CD4-positive, alpha-beta memory T cell (primary cell): ENCODE data around the gene ZG16. TPM values are rescaled to one million over a fixed set of nuclear protein-coding genes. Genes with fewer than 3 reads are reported as not detected.

Source experiments
- CTCF ChIA-PET: fragments of 350-600 bp; sonication (Branson Sonifier 250); formaldehyde crosslinking; loops from one replicate; lab custom pipeline; 2021; ENCODE audit warnings: inconsistent platforms; ENCODE audit not compliant: partially characterized antibody; lab: Charles Lee
- POLR2A ChIA-PET: fragments of 350-600 bp; sonication (Branson Sonifier 250); formaldehyde crosslinking; loops from one replicate; lab custom pipeline; 2021; ENCODE audit not compliant: partially characterized antibody; lab: Charles Lee
- DNase-seq, 5 donors: peaks; one replicate each; pipeline versions ENCODE4 v3.0.0 to v3.0.0-alpha.2; 2020 to 2022; ENCODE audit warnings: mixed read lengths in 1 of 5
- H3K27ac ChIP-seq: one replicate; pipeline ENCODE4 v1.7.0; 2013; ENCODE audit warnings: low read depth, low read length
- H3K27me3 ChIP-seq: 2 replicates; pipeline ENCODE4 v1.7.0; 2013; ENCODE audit warnings: mild to moderate bottlenecking, low read length, moderate library complexity; ENCODE audit not compliant: insufficient read depth
- H3K36me3 ChIP-seq: 2 replicates; pipeline ENCODE4 v1.7.0; 2013; ENCODE audit warnings: mild to moderate bottlenecking, low read length, moderate library complexity; ENCODE audit not compliant: insufficient read depth
- H3K4me1 ChIP-seq: 2 replicates; pipeline ENCODE4 v1.7.0; 2013; ENCODE audit warnings: mild to moderate bottlenecking, low read length, moderate library complexity; ENCODE audit not compliant: insufficient read depth
- H3K4me3 ChIP-seq, 2 donors: one replicate each; pipeline ENCODE4 v1.7.0; 2013; ENCODE audit warnings: low read length in 2 of 2, mild to moderate bottlenecking in 1 of 2
- H3K9me3 ChIP-seq, 2 donors: one replicate each; pipeline ENCODE4 v1.7.0; 2013; ENCODE audit warnings: low read length in 2 of 2, control low read depth in 1 of 2; ENCODE audit not compliant: control insufficient read depth in 1 of 2
- H3K27ac Mint-ChIP-seq, 7 donors: one replicate each; pipeline ENCODE4 v1.8.0; 2020 to 2021; ENCODE audit warnings: mixed read lengths in 7 of 7, mild to moderate bottlenecking in 6 of 7, inconsistent platforms in 3 of 7, moderate library complexity in 3 of 7
- H3K27me3 Mint-ChIP-seq, 2 donors: one replicate each; pipeline ENCODE4 v1.8.0; 2020 to 2021; ENCODE audit warnings: mixed read lengths in 2 of 2
- H3K36me3 Mint-ChIP-seq, 2 donors: one replicate each; pipeline ENCODE4 v1.8.0; 2020 to 2021; ENCODE audit warnings: mixed read lengths in 2 of 2, inconsistent platforms in 1 of 2, mild to moderate bottlenecking in 1 of 2
- H3K4me1 Mint-ChIP-seq, 4 donors: one replicate each; pipeline ENCODE4 v1.8.0; 2020 to 2021; ENCODE audit warnings: mixed read lengths in 4 of 4, mild to moderate bottlenecking in 1 of 4
- H3K4me3 Mint-ChIP-seq, 8 donors: one replicate each; pipeline ENCODE4 v1.8.0; 2020 to 2021; ENCODE audit warnings: mixed read lengths in 8 of 8, mild to moderate bottlenecking in 7 of 8, moderate library complexity in 6 of 8, inconsistent platforms in 3 of 8
- H3K9me3 Mint-ChIP-seq, 8 donors: one replicate each; pipeline ENCODE4 v1.8.0; 2020 to 2021; ENCODE audit warnings: mixed read lengths in 8 of 8, mild to moderate bottlenecking in 5 of 8, inconsistent platforms in 3 of 8, moderate library complexity in 1 of 8
- intact Hi-C: fragments of 100-400 bp; cut with micrococcal nuclease; formaldehyde crosslinking; loops from one replicate; pipeline ENCODE4 v1.15.1; 2023
- polyA plus RNA-seq, 2 donors: library from polyadenylated mRNA; unstranded; fragments of 300-500 nt; fragmentation: Illumina TruSeq; gene quantifications; one replicate each; pipeline ENCODE4 v1.2.3, GENCODE V29; 2021
- total RNA-seq, 2 experiments: library from RNA; stranded (reverse); gene quantifications; one replicate each; pipeline ENCODE4 v1.2.3, GENCODE V29; 2021

The ZG16 gene
- total and polyA plus RNA-seq, 4 experiments from 2014 or later, result not detected

DNA sequence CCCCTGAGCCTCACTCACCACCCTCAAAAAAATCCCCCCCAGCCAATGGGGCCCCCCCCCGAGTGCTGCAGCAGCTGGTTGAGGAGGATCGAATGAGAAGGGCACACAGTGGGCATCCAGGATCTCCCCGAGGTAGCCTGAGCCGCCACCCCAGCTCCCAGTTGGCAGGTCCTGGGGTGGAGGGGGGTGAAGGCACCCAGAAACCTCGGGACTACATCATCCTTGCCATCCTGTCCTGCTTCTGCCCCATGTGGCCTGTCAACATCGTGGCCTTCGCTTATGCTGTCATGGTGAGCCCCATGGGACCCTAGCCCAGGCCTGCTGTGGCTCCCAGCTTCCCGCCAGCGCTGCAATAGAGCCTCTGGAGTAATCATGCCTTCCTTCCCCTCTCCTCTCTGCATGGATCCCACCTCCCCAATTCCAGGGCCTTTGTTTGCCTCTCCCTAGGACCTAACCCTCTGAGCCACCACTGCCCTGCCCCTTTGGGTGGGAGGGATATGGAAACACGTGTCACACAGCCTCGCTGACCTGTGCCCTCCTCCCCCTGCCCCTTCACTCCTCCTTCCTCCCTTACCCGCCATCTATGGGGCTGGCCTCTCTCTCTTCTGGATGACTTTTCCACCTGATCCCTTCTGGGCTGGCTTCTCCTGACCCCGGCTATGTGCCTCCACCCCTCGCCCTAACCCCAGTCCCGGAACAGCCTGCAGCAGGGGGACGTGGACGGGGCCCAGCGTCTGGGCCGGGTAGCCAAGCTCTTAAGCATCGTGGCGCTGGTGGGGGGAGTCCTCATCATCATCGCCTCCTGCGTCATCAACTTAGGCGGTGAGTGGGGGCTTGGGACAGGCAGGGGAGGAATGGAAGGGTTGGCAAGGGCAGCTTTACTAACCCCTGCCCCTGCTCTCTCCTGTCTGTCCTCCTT, 35.8 kb downstream of the ZG16 start:
- H3K36me3 Mint-ChIP-seq, result peaks cover 6 to 27% of the 10 kb centered on the region in 2 donors
- Histone ChIP-seq H3K27me3 (no peaks in the 10 kb centered on the region), H3K4me3 (no peak overlapping the region), H3K36me3 (peaks cover 5% of the 10 kb centered on the region), H3K9me3 (no peaks in the 10 kb centered on the region), H3K4me1 (peaks cover 71% of the 10 kb centered on the region), H3K27ac (no peak overlapping the region)
- intact Hi-C loops, result loop anchor here (10.0 kb wide), 1 partner anchor 181 kb away; the partner anchor contains the start of genes HIRIP3 and INO80E
- POLR2A ChIA-PET, result interaction anchor here (1.0 to 24.0 kb wide), 5 partner anchors 8 to 658 kb away, joined by 3 to 522 read pairs (median 64); partner anchors contain the start of genes C16orf54, KIF22, MVP and PAGR1
- CTCF ChIA-PET, result interaction anchor here (1.1 to 2.5 kb wide), 4 partner anchors 10 to 113 kb away, joined by 3 to 16 read pairs (median 4); partner anchors contain the start of gene KIF22
- peaks cover 0 to 2% (median 0%) of the 10 kb centered on the region in 8 donors for H3K9me3 Mint-ChIP-seq
- peak overlapping the region; percentile 6 to 94 (median 72) for H3K27ac Mint-ChIP-seq
- peaks cover 31 to 83% (median 57%) of the 10 kb centered on the region in 4 donors for H3K4me1 Mint-ChIP-seq
- no peak for DNase-seq
- H3K4me3 Mint-ChIP-seq, result peak overlapping the region in 6 of 8 donors; percentile 17 to 99 (median 50)
- peaks cover 0 to 2% of the 10 kb centered on the region in 2 donors for H3K27me3 Mint-ChIP-seq

DNA sequence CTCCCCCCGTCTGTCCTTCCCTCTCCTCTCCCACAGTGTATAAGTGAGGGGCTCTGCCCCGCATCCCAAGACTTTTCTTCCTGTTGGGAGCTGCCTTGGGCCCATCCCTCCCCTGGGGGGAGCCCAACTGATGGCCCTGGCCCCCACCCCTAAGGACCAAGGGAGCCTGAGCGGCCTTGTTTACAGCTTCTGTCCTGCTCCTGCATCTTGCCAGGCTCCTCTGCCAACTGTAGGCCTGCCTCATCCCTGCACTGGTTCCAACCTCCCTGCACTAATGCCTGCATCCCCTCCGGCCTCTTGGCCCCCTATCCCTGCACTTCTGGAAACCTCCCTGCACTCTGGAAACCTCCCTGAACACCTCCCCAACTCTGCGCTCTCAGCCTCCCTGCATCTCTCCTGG, 36.5 kb downstream of the ZG16 start:
- H3K27me3 Mint-ChIP-seq, result peaks cover 0 to 2% of the 10 kb centered on the region in 2 donors
- no peak for DNase-seq
- H3K4me1 Mint-ChIP-seq, result peaks cover 32 to 87% (median 60%) of the 10 kb centered on the region in 4 donors
- Histone ChIP-seq H3K4me3 (peak overlapping the region in 1 of 2 donors; percentile 95), H3K27me3 (no peaks in the 10 kb centered on the region), H3K4me1 (peaks cover 71% of the 10 kb centered on the region), H3K9me3 (no peaks in the 10 kb centered on the region), H3K27ac (peak overlapping the region; percentile 77), H3K36me3 (peaks cover 8% of the 10 kb centered on the region)
- ChIA-PET CTCF (interaction anchor here (1.2 to 2.8 kb wide), 2 partner anchors 10 to 30 kb away, joined by 3 to 13 read pairs; no protein-coding TSS in a partner anchor), POLR2A (interaction anchor here (1.2 to 24.0 kb wide), 6 partner anchors 3 to 114 kb away, joined by 5 to 522 read pairs (median 286); partner anchors contain the start of genes C16orf54, KIF22, MAZ and MVP)
- intact Hi-C loops, result loop anchor here (10.0 kb wide), 1 partner anchor 180 kb away; the partner anchor contains the start of genes HIRIP3 and INO80E
- H3K27ac Mint-ChIP-seq, result peak overlapping the region; percentile 86 to 100 (median 98)
- H3K4me3 Mint-ChIP-seq, result peak overlapping the region; percentile 84 to 99 (median 98)
- H3K36me3 Mint-ChIP-seq, result peaks cover 11 to 30% of the 10 kb centered on the region in 2 donors
- no peaks in the 10 kb centered on the region for H3K9me3 Mint-ChIP-seq

DNA sequence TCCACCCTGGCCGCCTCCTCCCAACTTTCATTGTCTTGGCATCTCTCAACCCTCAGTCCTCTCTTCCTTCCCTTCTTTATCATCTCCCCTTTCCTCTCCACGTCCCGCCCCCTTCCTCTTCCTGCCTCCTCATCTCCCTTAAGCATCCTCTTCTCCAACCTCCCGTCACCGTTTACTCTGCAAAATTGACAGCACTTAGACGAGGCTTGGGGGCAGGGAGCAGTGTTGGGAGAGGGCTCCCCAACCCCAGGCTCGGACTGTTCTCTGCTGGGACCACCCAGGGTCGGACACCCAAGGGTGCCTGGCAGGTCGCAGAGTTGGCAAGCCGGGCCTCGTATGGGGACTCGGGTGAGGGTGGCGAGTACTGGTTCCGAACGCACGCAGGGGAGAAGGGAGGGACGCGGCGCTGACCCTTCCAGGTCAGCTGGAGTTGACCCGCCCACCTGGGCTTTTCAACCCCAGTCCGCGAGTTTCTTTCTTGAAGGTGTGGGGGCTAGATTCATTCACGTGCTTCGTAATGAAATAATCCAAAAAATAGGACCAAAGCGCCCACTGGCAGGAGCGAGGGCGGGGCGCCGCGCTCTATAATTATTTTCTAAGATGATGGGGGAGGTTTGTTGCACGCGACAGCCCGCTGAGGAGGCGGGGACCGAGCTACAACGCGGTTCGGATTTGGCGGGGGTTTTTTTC, 37.1 kb downstream of the ZG16 start:
- Histone ChIP-seq H3K4me3 (peak overlapping the region in 1 of 2 donors; percentile 95), H3K27me3 (no peaks in the 10 kb centered on the region), H3K9me3 (no peaks in the 10 kb centered on the region), H3K36me3 (peaks cover 12% of the 10 kb centered on the region), H3K4me1 (peaks cover 71% of the 10 kb centered on the region), H3K27ac (peak overlapping the region; percentile 77)
- Mint-ChIP-seq H3K9me3 (no peaks in the 10 kb centered on the region), H3K27me3 (peaks cover 0 to 2% of the 10 kb centered on the region in 2 donors), H3K4me1 (peaks cover 34 to 87% (median 60%) of the 10 kb centered on the region in 4 donors), H3K4me3 (peak overlapping the region; percentile 84 to 99 (median 98)), H3K27ac (peak overlapping the region; percentile 94 to 100 (median 98)), H3K36me3 (peaks cover 15 to 33% of the 10 kb centered on the region in 2 donors)
- ChIA-PET CTCF (interaction anchor here (0.6 to 8.2 kb wide), 21 partner anchors 7 to 225 kb away, joined by 3 to 129 read pairs (median 4); partner anchors contain the start of genes CDIPT, KIF22, MAZ and TMEM219), POLR2A (interaction anchor here (0.5 to 24.0 kb wide), 32 partner anchors 4 to 603 kb away, joined by 3 to 522 read pairs (median 4); partner anchors contain the start of genes ALDOA, C16orf54, CDIPT and CORO1A)
- intact Hi-C loops, result loop anchor here (10.0 kb wide), 1 partner anchor 180 kb away; the partner anchor contains the start of genes HIRIP3 and INO80E
- DNase-seq, result no peak

DNA sequence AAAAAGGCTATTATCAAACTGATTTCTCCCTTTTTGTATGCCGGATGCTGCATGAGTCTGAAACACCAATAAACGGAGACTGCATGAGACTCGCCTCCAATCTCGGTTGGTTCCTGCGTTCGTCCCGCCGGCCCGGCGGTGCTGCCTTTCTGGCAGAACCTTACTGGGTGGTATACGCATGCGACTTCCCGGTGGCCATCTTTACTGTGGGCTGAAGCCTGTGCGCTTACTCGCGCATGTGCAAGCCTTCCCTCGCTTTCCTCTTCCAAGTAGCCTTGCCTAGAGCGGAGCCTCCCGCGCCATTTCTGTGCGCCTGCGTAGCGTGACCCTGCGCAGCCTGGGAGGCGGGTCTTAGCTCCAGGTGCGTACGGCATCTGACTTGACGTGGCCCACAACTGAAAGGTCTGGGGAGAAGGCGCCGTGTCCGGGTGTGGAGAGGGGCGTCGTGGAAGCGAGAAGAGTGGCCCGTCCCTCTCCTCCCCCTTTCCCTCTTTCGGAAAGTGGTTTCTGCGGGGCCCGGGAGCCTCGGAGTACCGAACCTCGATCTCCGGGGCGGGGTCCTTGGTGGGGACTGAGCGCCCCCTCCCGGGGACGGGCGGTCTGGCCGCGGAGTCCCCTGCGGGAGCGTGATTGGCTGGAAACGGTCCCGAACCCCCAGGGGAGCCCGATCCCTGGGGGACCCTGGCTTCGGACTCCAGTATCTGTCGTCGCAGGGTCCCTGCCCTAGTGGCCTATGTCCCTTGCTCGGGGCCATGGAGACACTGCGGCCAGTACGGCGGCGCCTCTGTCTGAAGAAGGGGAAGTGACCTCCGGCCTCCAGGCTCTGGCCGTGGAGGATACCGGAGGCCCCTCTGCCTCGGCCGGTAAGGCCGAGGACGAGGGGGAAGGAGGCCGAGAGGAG, 38.0 kb downstream of the ZG16 start, which contains the start of gene PAGR1:
Gene PAGR1, plus strand, starts transcription at position 360 of the 901 bp plus-strand sequence. Its CDS starts 374 bp downstream, at position 734.
- peaks cover 66% of the 10 kb centered on the region for H3K4me1 ChIP-seq
- peak within 1 kb of the TSS; percentile 77 for H3K27ac ChIP-seq
- Mint-ChIP-seq H3K9me3 (no peaks in the 10 kb centered on the region), H3K4me3 (peak within 1 kb of the TSS; percentile 95 to 99 (median 98)), H3K4me1 (peaks cover 30 to 87% (median 56%) of the 10 kb centered on the region in 4 donors), H3K36me3 (peaks cover 19 to 38% of the 10 kb centered on the region in 2 donors), H3K27ac (peak within 1 kb of the TSS; percentile 94 to 100 (median 98)), H3K27me3 (peaks cover 0 to 2% of the 10 kb centered on the region in 2 donors)
- peak; percentile 99 to 100 (median 99) for DNase-seq
- CTCF ChIA-PET, result interaction anchor here (0.6 to 8.2 kb wide), 22 partner anchors 8 to 224 kb away, joined by 3 to 129 read pairs (median 4); partner anchors contain the start of genes CDIPT, KIF22, MAZ and TMEM219
- peak within 1 kb of the TSS; percentile 91 to 95 for H3K4me3 ChIP-seq
- no peaks in the 10 kb centered on the region for H3K9me3 ChIP-seq
- H3K27me3 ChIP-seq, result no peaks in the 10 kb centered on the region
- H3K36me3 ChIP-seq, result peaks cover 12% of the 10 kb centered on the region
- POLR2A ChIA-PET, result interaction anchor here (0.5 to 24.0 kb wide), 36 partner anchors 5 to 602 kb away, joined by 3 to 522 read pairs (median 4); partner anchors contain the start of genes ALDOA, C16orf54, CDIPT and CORO1A
- intact Hi-C loops, result loop anchor here (1.0 to 10.0 kb wide), 9 partner anchors 9 to 179 kb away; partner anchors contain the start of genes CDIPT, HIRIP3, INO80E and KIF22

DNA sequence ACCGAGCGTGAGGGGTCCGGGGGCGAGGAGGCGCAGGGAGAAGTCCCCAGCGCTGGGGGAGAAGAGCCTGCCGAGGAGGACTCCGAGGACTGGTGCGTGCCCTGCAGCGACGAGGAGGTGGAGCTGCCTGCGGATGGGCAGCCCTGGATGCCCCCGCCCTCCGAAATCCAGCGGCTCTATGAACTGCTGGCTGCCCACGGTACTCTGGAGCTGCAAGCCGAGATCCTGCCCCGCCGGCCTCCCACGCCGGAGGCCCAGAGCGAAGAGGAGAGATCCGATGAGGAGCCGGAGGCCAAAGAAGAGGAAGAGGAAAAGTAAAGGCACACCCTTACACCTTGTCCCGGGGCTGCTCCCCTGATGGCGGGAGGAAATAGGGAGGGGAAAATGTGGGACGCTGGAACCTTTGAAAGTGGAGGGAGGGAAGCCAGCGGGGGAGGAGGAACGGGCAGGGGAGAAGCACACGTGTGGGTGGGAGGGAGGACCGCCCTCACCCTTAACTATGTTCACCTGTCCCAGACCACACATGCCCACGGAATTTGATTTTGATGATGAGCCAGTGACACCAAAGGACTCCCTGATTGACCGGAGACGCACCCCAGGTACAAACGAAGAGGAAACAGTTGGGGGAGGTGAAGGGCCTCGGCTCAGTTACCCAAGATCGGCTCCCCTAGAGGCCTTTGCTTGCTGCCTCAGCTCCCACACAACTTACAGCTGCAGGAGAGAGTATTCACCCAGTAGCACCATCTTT, 38.8 kb downstream of the ZG16 start:
- ChIA-PET CTCF (interaction anchor here (0.7 to 8.2 kb wide), 15 partner anchors 9 to 116 kb away, joined by 3 to 129 read pairs (median 6); partner anchors contain the start of gene MAZ), POLR2A (interaction anchor here (0.5 to 24.0 kb wide), 18 partner anchors 5 to 179 kb away, joined by 3 to 522 read pairs (median 9); partner anchors contain the start of genes C16orf54, HIRIP3, INO80E and KCTD13)
- Mint-ChIP-seq H3K4me1 (peaks cover 32 to 87% (median 57%) of the 10 kb centered on the region in 4 donors), H3K27me3 (peaks cover 0 to 2% of the 10 kb centered on the region in 2 donors), H3K4me3 (peak overlapping the region; percentile 95 to 99 (median 98)), H3K9me3 (no peaks in the 10 kb centered on the region), H3K36me3 (peaks cover 19 to 38% of the 10 kb centered on the region in 2 donors), H3K27ac (peak overlapping the region; percentile 90 to 100 (median 97))
- Histone ChIP-seq H3K27ac (peak overlapping the region; percentile 77), H3K27me3 (no peaks in the 10 kb centered on the region), H3K36me3 (peaks cover 12% of the 10 kb centered on the region), H3K4me1 (peaks cover 72% of the 10 kb centered on the region), H3K4me3 (peak overlapping the region; percentile 91 to 95), H3K9me3 (no peaks in the 10 kb centered on the region)
- intact Hi-C loops, result loop anchor here (1.0 to 10.0 kb wide), 9 partner anchors 10 to 178 kb away; partner anchors contain the start of genes CDIPT, HIRIP3, INO80E and KIF22
- peak; percentile 36 to 73 (median 44) for DNase-seq
